NAMALWA (cell line): Measurements from ENCODE around the gene SACM1L.

Source experiments
- DNase-seq: peaks from one replicate; pipeline ENCODE4 v3.0.0-alpha.2; 2015; ENCODE audit warnings: low spot score

SACM1L gene

DNA sequence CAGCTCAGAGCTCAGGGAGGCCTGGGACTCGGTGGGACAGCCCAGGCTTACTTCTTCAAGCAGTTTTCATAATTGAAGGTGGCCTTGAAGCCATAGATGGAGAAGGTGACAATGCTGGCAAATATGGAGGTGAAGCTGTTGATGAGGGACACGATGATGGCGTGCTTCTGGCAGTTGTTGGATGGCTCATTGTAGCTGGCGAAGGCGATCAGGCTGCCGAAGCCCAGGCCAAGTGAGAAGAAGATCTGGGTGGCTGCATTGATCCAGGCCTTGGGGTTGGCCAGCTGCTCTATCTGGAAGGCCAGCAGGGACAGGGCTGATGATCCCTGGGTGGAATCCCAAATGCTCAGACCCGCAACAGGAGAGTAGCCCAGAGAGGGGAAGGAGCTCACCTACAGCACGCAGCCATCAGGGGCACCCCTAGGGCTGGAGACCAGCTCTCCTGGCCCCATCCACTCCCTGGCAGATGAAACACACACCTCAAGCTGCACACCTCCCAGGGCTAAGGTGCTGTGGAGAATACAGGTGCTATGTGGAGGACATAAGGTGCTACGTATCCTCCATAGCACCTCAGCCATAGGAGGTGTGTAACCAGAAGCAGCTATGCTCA, 82.1 kb downstream of the SACM1L start:
- DNase-seq: no peak

DNA sequence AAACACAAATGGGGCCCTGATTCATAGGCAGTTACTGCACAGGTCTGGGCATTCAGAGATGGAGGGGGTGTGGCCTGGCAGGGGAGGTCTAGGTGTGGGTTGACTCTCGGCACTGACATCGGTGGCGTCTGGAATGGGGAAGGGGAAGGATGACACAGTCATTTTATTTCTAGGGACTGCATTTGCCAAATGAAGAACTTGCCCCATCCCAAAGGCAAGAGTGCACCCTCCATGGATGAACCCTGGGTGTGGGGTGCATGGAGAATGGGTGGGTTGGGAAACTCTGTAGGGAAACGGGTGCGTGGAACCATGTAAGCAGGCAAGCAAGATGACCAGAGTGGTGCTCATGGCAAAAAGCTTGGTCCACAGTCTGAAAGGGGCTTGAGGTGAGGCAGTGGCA, 82.6 kb downstream of the SACM1L start:
- DNase-seq: no peak

DNA sequence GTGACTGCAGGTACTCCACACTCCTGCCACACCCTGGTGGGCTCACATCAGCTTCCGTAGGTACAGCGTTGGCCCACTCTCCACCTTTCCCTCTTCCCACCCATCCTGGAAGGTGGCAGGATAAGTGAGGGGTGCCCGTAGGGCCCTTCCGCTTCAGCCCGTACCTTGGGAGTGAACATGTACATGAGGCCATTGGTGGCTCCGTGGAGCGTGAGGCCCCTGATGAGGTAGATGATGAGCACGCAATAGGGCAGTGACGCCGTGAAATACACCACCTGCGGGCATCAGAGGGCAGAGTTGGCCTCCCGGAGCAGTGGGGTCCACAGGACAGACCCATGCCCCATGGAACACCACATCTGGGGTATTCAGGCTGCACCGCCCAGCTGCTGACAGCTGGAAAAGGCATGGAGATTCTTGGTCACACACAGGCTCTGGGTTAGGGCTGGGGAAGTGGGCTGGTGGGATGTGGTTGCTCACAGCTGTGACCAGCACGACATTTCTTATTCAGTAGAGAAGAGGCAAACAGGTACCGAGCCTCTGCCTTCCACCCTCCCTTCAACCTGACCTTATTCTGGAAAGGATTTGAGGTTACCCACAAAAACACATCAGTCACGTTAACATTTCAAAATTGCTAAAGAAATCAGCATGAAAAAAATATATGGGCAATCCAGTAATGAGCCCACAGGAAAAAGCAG, 83.3 kb downstream of the SACM1L start:
- no peak for DNase-seq

DNA sequence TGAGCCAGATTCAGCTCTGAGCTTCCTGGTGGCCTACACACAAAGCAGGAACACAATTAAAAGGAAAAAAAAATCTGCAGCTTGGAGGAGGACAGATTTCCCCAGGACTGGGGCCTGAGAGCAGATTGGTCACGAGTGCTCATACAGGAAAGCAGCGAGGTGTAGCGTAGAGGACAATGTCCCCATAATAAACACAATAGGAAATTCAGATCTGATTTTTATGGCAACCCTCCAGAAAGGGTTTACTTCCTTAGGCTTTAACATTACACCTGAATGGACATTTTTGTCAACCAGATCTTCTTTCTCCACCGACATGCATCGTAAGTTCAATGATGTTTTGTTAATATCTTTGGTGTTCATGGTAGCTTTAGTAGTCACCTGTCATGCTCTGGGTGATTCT, 83.9 kb downstream of the SACM1L start:
- no peak for DNase-seq

DNA sequence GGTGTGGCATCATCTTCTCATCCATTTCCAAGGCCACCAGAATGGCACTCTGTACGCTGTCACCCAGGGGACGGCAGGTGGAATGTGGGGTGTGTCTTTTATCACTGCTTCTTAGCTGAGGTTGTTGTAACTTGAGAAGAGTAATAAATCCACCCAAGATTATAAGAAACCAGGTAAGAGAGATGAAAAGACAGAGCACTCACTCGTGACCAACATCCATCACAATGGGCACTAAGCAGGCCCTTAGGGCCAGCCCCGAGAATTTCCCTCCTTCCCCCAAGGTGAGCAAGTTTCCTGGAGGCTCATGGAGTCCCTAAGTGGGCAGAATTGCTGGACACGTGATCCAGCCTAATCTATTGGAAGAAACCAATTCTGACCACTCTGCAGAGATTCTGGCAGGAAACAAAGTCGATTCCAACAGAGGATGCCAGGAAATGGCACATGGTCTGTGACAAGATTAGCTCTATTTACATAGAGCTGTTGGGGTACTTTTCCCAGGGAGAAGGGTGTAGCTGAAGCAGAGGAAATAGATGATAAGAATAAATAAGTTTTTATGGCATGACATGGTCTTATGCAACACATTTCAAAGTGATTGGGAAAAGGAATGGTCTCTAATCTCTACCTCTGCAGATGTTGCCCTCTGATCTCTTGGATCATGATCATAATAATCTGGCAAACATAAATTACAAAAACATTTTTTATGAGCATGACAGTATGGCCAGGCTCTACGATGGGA, 84.7 kb downstream of the SACM1L start:
- DNase-seq: no peak

DNA sequence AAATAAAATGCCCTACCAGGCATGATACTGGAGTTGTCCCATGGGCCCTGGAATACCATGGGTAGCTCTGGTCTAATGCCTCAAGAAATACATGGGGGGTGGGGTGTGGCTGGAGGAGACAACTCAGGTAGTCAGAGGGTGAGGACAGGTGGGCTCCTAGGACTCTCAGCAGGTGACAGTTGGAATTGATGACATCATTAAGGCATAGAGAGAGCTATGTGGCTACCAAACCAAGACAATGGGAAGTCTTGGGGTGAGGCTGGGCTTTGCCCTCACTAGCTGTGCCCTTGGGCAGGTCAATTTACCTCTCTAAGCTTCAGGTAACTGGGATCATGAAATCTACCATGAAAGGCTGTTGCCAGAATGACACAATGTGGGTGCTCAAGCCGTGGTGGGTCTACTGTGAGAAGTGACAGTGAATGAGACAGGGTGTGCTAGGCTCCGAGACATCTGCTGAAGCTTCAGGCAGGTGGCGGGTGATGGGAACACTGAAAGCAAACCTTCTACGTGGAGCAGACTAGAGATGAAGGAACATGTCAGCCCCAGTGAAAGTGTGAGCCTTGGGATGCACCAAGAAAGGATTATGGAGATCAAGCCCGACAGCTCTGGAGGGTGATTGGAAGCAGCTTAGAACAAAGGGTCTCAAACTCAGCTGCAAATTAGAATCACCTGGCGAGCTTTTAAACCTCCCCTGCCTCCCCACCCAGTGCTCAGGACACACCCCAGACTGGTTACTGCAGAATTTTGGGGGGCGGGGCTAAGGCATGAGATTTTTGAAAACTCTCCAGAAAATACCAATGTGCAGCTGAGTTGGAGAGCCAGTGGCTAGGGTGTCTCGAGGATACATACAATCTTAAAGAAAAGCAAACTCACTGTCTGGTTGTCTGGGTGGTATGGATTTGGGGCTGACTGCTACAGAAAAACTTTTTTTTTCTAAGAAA, 85.7 kb downstream of the SACM1L start:
- DNase-seq: no peak

DNA sequence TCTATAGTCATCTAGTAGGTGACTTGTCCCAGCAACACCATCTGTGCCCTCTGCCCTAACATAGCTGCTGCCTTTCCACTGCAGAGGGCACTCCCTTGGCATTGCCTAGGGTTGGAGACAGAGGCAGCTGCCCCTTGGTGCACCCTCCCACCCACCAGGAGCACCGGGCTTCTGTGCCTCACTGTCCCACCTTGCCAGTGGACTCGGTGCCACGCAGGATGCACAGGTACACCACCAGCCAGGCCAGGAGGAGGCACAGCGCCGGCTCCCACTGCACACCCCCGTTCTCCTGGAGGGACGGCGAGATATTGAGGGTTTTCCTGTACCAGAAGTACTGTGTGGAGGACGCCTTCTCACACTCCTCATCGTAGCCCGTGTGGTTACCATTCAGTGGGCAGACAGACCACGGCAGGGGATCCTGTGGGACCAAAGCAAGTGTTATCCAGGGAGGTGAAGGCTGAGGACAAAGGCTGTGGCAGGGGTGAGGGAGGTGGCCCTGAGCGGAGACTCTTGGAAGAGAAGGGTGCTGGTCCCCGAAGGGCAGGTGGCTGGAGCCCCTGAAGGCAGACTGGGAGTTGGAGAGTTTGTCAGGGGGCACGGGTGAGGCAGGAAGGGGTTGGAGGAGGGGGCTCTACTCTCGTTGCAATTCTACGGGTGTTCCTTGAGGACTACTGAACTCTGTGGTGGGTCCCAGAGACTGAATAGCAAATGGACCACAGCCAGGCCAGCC, 86.5 kb downstream of the SACM1L start:
- no peak for DNase-seq

DNA sequence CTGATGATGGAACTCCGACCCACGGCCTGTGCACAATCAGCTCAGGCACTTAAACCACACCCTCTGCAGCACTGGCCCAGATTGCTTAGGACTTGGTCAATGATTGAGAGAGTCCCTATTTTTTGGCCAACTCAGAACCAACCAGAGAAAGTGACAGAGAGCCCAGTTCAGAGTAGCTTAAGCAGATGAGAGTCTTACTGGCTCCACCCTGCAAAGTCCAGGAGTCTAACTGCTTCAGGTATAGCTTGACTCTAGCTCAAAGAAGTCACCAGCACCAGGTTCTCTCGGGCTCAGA, 87.1 kb downstream of the SACM1L start:
- DNase-seq: no peak

DNA sequence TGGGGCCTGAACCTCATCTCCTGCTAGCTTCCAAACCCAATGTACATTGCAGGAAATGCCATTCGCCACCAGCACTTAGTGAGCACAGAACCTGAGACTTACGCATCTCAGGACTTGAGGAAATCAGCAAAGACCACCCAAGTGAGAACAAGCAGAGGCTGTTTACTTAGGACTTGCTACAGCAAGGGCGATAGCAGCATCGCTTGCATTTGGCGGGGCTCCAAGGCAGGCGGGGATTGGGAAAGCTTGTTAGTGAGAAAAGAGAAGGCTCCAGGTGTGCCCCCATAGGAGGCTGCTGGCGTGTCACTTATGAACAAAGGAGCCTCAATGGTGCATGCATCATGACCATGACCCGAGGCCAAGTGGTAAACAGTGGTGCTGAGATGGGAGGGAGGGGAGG, 87.4 kb downstream of the SACM1L start:
- DNase-seq: no peak

DNA sequence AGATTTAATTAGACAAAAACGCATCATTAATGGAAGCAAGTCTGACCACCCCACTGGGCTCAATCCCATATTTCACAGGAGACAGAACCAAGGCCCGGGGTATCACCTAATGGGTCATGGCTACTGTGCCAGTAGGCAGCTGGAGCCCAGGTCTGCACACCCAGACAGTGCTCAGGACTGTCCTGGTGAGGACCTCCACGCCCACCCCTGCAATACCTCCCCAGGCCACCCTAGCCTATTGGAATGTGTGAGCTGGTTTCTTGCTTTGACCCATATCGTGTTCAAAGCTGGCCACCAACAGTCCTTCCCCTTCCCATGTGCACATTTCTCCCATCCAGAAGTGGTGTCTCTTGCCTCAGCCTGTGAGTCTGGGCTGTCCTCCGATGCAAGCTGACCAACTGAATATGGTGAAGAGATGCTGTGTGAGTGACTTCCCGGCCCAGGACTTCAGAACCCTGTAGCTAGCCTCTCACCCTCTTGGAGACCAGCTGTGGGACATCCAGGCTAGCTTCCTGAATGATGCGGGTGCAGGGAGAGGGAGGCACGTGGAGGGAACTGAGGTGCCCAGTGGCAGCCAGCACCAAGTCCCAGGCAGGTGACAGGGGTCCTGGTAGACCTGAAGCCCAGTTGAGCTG, 88.0 kb downstream of the SACM1L start:
- no peak for DNase-seq

DNA sequence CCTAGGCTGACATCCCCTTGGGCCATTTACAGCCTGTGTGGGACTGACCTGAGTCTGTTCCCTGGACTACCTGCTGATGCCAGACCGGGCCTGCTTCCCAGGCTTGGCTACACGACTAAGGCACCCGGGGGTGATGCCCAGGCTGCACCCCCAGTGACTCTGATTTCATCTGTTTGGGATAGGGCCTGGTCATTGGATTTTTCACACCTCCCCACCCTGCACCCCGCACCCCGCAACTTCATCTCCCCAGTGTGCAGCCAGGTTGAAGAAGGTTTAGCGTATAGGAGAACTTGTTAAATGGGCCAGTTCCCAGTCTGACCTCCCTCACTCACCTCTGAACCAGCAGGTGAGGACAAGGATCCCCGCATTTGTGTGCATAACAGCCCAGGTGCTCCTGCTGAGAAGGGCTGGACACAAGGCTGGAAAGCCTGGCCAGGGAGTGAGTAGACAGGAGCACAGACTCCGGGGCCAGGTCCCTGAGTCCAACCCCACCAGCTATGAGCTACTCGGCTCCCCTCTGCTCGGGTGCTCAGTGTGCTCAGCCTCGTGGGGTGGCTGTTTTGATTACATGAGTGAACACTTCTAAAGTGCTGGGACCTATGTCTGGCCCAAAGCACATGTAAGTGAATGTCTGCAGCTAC, 88.7 kb downstream of the SACM1L start:
- no peak for DNase-seq

DNA sequence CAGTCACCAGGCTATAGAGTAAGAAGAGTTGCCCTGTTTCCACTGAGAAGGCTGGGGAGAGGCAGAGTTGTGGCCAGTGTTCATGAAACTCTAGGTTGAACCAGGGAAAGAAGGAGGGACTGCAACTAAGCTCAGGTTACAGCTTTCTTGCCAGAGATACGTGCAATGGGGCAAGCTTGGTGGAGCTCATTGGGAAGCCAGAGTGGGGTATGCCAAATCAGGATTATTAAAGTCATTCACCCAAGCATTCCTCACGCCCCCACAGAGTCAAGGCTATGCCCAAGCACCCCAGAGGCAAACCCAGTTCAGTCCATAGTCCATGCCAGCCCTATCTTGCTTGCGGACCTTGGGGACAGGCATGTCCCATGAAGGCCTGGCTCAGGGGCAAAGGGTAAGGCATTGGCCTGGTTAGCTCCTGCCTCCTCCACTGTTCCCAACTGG, 89.6 kb downstream of the SACM1L start:
- DNase-seq: no peak

DNA sequence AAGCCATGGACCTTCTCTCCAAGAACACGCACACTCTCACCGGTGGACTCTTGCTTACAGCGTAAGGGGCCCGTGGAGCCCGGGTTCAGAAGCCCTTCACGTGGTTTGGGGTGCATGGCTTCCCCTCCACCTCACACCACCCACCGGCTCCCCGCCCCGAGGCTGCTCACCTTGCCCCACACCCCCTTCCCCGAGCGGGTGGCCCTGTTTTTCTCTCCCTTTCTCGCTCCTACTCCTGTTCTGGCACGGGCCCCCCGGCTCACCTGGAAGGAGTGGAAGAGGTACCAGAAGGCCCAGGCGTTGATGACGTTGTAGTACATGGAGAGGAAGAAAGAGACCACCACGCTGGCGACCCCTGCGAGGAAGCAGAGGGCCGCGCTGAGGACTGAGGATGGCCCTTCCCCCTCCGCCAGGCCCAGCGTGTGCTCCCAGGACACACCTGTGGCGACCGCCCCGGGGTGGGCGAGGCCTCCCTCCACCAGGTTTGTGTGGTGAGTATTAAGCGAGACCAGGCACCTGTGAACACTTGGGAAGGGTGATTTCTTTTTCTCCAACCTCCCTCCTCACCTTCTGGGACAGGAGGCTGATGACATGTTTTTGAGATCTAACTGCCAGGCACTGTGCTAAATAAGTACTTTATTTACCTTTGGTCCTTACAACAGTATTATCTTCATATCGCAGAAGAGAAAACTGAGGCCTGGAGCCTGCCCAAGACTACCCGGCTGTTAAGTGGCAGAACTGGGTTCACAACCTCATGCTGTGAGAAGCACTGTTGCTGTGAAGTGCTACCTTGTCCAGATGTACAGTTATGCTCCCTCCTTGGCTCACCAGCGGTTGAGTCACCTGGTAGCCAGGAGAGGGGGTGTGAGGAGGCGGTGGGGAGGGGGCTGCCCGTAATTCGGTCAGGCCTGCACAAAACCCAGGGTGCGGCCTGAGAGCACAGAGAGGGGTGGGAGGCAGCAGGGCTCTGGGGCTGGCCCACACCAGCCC, 90.8 kb downstream of the SACM1L start:
- DNase-seq: no peak

DNA sequence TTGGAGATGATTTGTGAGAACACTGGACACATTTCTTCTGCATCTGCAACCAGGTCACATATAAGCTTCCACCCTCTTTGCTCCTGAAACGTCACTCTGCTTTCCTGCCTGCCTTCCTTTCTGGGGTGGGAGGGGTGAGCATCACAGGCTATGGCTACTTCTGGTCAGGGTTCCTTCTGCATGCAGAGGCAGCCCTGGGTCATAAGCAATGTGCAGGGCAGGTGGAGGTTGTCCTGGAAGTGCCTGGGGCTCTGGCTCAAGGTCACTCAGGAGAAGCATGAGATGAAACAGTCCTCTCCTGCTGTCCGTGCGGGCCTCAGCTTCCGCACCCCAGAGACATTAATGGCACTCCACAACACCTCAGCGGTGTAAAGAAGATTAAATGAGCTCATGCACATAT, 92.1 kb downstream of the SACM1L start:
- DNase-seq: no peak

DNA sequence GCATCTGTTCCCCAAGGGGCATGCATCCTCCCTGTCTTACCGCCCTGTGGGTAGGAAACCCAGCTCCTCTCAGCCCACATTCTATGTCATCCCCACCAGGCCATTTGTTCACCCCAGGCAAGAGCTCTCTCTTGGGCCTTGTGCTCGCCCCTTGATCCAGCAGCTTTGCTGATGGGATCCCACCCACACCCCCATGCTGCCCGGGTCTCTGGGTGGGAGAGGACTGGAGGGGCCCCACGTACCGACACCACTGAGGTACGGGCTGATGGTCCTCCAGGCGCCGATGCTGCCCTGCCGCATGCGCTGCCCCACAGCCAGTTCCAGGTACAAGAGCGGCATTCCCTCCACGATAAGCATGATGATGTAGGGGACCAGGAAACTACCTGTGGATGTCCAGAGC, 92.6 kb downstream of the SACM1L start:
- no peak for DNase-seq

DNA sequence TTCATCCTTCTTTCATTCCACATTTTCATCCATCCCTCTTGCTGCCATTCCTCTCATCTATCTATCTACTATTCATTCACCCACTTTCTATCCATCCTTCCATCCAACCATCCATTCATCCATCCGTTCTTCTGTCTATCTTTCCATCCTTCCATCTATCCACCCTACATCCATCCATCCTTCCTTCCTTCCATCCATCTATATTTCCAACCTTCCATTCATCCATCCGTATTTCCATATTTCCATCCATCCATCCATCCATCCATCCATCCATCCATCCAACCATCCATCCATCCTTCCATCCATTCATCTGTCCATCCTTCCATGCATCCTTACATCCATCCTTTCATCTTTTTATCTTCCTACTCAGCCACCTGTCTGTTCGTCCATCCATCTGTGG, 93.2 kb downstream of the SACM1L start:
- DNase-seq: no peak

DNA sequence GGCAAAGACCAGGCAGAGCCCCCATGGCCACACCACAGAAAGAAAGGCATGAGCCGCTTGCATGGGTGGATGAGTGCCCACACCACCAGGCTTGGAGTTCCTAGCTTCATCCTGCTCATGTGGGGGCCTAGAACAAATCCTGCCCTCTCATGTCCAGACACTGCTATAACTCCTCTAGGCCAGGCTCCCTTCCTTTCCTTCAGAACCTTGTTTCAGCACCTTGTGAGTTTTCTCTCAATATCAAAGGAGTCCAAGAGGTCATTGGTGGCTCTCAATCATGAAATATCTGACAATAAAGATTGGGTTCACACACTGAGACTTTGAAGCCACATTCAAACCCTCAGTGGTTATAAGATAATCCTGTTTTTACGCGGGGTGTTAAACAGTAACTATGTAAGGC, 94.5 kb downstream of the SACM1L start:
- DNase-seq: no peak

DNA sequence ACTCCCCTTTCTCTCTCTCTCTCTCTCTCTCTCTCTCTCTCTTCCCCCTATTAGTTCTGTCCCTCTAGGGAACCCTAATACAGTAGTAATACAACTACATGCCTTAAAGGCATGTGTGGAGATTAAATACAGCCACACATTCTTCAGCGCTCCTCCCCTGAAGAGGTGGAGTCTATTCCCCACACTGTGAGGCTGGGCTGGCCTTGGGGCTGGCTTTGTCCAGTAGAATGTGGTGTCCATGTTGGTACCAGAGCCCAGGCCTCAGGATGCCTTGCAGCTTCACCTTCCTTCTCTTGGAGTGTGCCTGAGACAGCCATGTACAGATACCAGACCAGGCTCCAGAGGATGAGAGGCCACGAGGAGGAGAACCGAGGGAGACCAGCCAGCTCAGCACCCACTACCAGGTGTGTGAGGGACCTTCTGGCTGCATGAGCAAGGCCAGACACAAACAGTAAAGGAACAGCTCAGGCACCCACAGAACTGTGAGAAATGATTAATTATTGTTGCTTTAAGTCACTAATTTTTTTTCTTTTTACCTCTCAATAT, 96.5 kb downstream of the SACM1L start:
- DNase-seq: no peak

DNA sequence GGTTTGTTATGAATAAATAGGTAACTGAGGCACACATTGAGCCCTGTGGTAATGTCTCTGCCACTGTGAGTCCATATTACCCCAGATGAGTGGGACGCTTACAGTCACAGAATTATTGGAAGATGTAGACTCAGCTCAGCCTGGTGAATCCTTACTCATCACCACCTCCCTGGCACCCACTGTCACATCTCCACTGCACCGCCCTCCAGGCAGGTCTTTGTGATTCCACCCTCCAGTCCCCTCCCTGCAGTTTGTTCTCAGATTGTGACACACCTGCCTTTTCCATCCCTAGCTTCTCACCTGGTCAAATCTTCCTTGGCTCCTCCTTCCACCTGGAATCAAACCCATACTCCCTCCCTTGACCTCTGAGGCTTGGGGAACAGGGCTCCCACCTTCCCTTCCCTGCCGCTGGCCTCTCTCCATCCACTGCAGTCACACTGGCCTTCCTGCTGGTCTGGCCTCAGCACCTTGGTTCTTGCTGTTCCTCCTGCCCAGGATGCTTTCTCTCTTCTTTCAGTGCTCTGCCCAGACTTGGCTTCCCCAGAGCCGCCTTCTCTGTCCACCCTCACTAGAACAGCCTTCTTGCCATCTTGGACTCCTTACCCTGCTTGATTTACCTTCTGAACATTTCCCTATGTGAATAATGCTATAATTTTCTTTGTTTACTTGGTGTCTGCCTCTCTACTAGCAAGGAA, 97.8 kb downstream of the SACM1L start:
- DNase-seq: no peak
